Measurements from ENCODE around the gene TMEM242. TPM values are rescaled to one million over a fixed set of nuclear protein-coding genes. Genes with fewer than 3 reads are reported as not detected.

Gene TMEM242
- total and polyA plus RNA-seq, 2 of the 13 experiments (the other 11 are each of a cell fraction or from before 2014, with no cell fraction given) = 5.6 to 11.1 TPM

- Histone ChIP-seq H3K27ac (ENCODE audit: extremely low read length, insufficient read depth, low read length) (no peak overlapping the region), H3K4me3 (replicated peaks in 1 of 3; ENCODE audit: insufficient read depth in 1 of 3, low read depth in 2 of 3, low read length in 3 of 3) (no peak overlapping the region), H3K79me2 (ENCODE audit: insufficient read depth, low read length) (no peaks in the 10 kb centered on the region), H3K4me2 (ENCODE audit: low read depth, low read length) (peak overlapping the region; percentile 6; the same call in 1 of the 2 replicates), H3K4me1 (ENCODE audit: insufficient read depth, low read length) (peaks cover 10% of the 10 kb centered on the region), H3K9me3 (ENCODE audit: low read length) (no peaks in the 10 kb centered on the region), H3K9ac (ENCODE audit: insufficient read depth, low read depth, low read length) (no peak overlapping the region), H3K27me3 (ENCODE audit: control insufficient read depth in 1 of 2, insufficient read depth in 2 of 2, low read length in 2 of 2) (peaks cover 8 to 56% of the 10 kb centered on the region in 2 experiments; a peak in 4 of 5 replicates), H2AFZ (ENCODE audit: low read length) (no peak overlapping the region), H3K36me3 (replicated peaks in 1 of 2; ENCODE audit: control insufficient read depth in 1 of 2, insufficient read depth in 2 of 2, low read length in 2 of 2) (no peaks in the 10 kb centered on the region), H4K20me1 (ENCODE audit: insufficient read depth, low read length) (no peaks in the 10 kb centered on the region)
- DNase-seq (ENCODE audit: low spot score) (no peak), ATAC-seq (no peak), FAIRE-seq (no peak)
- ChIA-PET CTCF (ENCODE audit: low intra/inter-chr PET ratio, low total read pairs) (no interaction called here), POLR2A (no interaction called here)
- 4% methylated on average over 3 of the region's 3 CpGs for WGBS (ENCODE audit: low lambda C conversion rate)
- in situ Hi-C loops (cut with HindIII; ENCODE audit: extremely low pct_ligation_motif_present, low pct_unique_long_range_greater_than_20kb) = no loop called here
- TF ChIP-seq NFE2L1 (CRISPR knock-in tag; IDR thresholded peaks at IDR 0.05; ENCODE audit: borderline replicate concordance) = no peak
- TF ChIP-seq TEF (CRISPR knock-in tag; IDR thresholded peaks at IDR 0.05) = no peak
- no peak for TF ChIP-seq ZNF101 (CRISPR knock-in tag; IDR thresholded peaks at IDR 0.05; ENCODE audit: borderline replicate concordance, low read depth)
- no peak for TF ChIP-seq ZNF503 (CRISPR knock-in tag; IDR thresholded peaks at IDR 0.05)
- TF ChIP-seq EZH2 (conservative IDR thresholded peaks at IDR 0.05; ENCODE audit: low read depth, low read length) = no peak
- TF ChIP-seq ZNF770 (CRISPR knock-in tag; IDR thresholded peaks at IDR 0.05) = 0 out of 2 replicates have a peak, but pooled peaks have one; percentile 14
- TF ChIP-seq LCORL (IDR thresholded peaks at IDR 0.05) = no peak
- TF ChIP-seq LCORL (CRISPR knock-in tag; IDR thresholded peaks at IDR 0.05) = no peak
- 0 out of 2 replicates have a peak, but pooled peaks have one; percentile 43 for TF ChIP-seq ZNF605 (CRISPR knock-in tag; IDR thresholded peaks at IDR 0.05)
- no peak for TF ChIP-seq ZNF292 (CRISPR knock-in tag; IDR thresholded peaks at IDR 0.05; ENCODE audit: borderline replicate concordance, low read depth)
- intact Hi-C loops (cut with micrococcal nuclease; ENCODE audit: unreplicated experiment) = no loop called here
- BruUV-seq (replicated peaks) = no TSS peak
Measured at GRCh38 chr6:157263881-157264397, 59.4 kb downstream of the TMEM242 start.
